ENCODE results near the gene OSGEP.

DNA sequence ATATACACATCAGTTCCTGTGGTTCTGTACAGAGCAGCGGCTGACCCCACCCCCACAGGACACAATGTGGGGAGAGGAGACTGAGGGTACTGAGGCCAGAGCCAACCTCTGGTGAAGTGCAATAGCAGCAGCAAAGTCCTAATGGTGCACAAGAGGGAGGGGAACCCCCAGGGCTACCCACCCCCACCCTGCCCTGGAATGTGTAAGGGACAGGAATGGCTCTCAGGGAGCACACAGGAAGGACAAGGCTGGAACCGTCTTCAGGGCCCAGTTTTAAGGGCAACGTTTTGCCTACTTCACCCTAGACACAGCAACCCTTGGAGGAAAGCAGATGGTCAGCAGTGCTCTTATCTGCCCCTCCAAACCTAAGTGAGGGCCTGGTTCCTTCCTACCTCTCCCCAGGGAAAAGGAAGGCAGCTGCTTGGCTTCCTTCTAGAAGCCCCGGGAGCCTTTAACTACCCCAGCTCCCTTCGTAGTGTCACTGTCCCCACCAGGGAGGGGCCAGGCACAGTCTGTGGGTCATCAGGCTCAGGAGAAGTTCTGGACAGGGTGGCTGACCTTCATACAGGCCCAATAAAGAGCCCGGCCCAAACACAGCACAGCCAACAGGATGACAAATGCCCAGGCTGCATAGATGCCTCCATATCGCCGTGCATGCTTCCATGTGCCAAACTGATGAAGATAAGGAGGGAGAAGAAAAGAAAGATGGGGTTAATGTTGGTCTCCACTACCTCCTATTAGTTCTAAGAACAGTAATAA, 3.6 kb upstream of the OSGEP start:
- TF ChIP-seq CTCF (conservative IDR thresholded peaks at IDR 0.05 in 1 of 2, IDR thresholded peaks at IDR 0.05 in 1 of 2; ENCODE audit: low read depth in 1 of 2, low read length in 2 of 2) = no peak
- no peak for TF ChIP-seq EZH2 (IDR thresholded peaks at IDR 0.05; ENCODE audit: low read length, missing control alignments)
